ENCODE results near the gene BTN1A1.

The BTN1A1 gene

GRCh38 chr6:26471970-26472369, 28.1 kb upstream of the BTN1A1 start:
- Histone ChIP-seq H3F3A (ENCODE audit: insufficient read depth) (peaks cover 32% of the 10 kb centered on the region), H3K79me2 (ENCODE audit: insufficient read depth, low read length) (no peaks in the 10 kb centered on the region), H4K20me1 (ENCODE audit: low read depth, low read length) (no peaks in the 10 kb centered on the region), H2AFZ (ENCODE audit: low read depth, low read length, severe bottlenecking) (no peak overlapping the region), H3K9ac (ENCODE audit: low read length) (no peak overlapping the region), H3K4me3 (ENCODE audit: insufficient read depth, low read length, poor library complexity, severe bottlenecking) (no peak overlapping the region), H3K27ac (ENCODE audit: low read depth, low read length) (no peak overlapping the region), H3K27me3 (ENCODE audit: low read length) (no peaks in the 10 kb centered on the region), H3K9me3 (ENCODE audit: insufficient read depth, low read length) (peaks cover 15% of the 10 kb centered on the region; the same call in 1 of the 2 replicates), H3K4me2 (ENCODE audit: low read depth, low read length, poor library complexity, severe bottlenecking) (no peak overlapping the region), H3K36me3 (ENCODE audit: low read length) (peaks cover 7% of the 10 kb centered on the region), H3K9me2 (replicated peaks; ENCODE audit: insufficient read depth, low read length) (no peaks in the 10 kb centered on the region)
- TF ChIP-seq, protein P1, sequence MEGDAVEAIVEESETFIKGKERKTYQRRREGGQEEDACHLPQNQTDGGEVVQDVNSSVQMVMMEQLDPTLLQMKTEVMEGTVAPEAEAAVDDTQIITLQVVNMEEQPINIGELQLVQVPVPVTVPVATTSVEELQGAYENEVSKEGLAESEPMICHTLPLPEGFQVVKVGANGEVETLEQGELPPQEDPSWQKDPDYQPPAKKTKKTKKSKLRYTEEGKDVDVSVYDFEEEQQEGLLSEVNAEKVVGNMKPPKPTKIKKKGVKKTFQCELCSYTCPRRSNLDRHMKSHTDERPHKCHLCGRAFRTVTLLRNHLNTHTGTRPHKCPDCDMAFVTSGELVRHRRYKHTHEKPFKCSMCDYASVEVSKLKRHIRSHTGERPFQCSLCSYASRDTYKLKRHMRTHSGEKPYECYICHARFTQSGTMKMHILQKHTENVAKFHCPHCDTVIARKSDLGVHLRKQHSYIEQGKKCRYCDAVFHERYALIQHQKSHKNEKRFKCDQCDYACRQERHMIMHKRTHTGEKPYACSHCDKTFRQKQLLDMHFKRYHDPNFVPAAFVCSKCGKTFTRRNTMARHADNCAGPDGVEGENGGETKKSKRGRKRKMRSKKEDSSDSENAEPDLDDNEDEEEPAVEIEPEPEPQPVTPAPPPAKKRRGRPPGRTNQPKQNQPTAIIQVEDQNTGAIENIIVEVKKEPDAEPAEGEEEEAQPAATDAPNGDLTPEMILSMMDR (IDR thresholded peaks at IDR 0.05; ENCODE audit: insufficient read depth, low read length, poor library complexity, severe bottlenecking): no peak
- no peak for TF ChIP-seq EZH2phosphoT487 (conservative IDR thresholded peaks at IDR 0.05; ENCODE audit: low read length)

DNA sequence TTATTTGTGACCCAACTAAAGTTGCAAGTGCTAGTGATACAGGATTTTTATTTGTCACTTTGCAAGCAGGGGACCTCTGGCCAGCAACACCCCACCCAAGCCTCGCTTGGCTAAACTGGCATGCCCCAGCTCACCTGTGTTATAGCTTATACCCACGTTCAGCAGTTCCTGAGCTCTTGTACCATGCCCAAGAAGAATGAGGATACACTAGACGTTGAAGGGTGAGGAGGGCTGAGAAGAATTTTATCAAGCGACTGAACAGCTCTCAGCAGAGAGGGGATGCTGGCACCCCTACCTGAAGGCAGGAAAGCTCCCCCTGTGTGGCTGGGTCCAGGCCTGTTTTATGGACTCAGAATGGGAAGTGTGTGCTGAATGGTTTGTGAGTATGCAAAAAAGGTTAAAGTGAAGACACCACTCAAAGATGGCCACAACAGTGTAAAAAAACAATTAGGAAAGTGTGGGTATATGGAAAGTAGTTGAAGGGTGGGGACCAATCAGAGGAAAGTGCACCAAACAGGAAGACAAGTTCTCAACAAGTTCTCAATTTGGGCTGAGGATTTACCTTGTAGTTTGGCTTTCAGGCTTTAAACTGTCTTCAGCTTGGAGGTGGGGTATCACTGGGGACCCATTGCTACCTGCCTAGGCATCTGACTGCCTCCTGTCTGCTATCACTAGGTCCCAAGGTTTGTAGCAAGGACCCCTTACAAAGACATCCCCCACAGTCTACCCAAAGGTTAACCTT, 27.4 kb upstream of the BTN1A1 start:
- Histone ChIP-seq H3K79me2 (ENCODE audit: insufficient read depth, low read length) (no peaks in the 10 kb centered on the region), H3K4me2 (ENCODE audit: low read depth, low read length, poor library complexity, severe bottlenecking) (peak overlapping the region; percentile 91), H2AFZ (ENCODE audit: low read depth, low read length, severe bottlenecking) (peak overlapping the region; percentile 75), H3K4me3 (ENCODE audit: insufficient read depth, low read length, poor library complexity, severe bottlenecking) (peak overlapping the region; percentile 60), H3K27me3 (ENCODE audit: low read length) (no peaks in the 10 kb centered on the region), H3F3A (ENCODE audit: insufficient read depth) (peaks cover 38% of the 10 kb centered on the region), H3K9me3 (ENCODE audit: insufficient read depth, low read length) (peaks cover 15% of the 10 kb centered on the region; the same call in 1 of the 2 replicates), H3K36me3 (ENCODE audit: low read length) (peaks cover 7% of the 10 kb centered on the region), H3K9me2 (replicated peaks; ENCODE audit: insufficient read depth, low read length) (no peaks in the 10 kb centered on the region), H3K27ac (ENCODE audit: low read depth, low read length) (peak overlapping the region; percentile 87), H4K20me1 (ENCODE audit: low read depth, low read length) (no peaks in the 10 kb centered on the region), H3K9ac (ENCODE audit: low read length) (no peak overlapping the region)
- TF ChIP-seq, protein P1 (IDR thresholded peaks at IDR 0.05; ENCODE audit: insufficient read depth, low read length, poor library complexity, severe bottlenecking): no peak
- no peak for TF ChIP-seq EZH2phosphoT487 (conservative IDR thresholded peaks at IDR 0.05; ENCODE audit: low read length)

DNA sequence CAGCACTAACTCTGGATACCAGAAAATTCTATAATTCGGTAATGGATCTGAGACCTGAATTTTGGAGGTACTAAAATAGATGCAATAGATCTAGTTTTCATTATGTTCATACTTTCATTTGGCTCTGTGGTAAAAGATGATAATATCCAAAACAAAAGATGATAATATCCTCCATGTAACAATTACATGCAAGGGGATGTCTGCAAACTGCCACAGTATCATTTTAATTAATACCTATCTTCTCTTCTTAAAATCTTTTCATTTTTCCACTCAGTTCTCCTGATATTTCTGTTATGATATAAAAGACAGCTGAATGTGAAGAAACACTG, 26.7 kb upstream of the BTN1A1 start:
- Histone ChIP-seq H3K4me2 (ENCODE audit: low read depth, low read length, poor library complexity, severe bottlenecking) (peak overlapping the region; percentile 91), H2AFZ (ENCODE audit: low read depth, low read length, severe bottlenecking) (peak overlapping the region; percentile 75), H3K36me3 (ENCODE audit: low read length) (peaks cover 7% of the 10 kb centered on the region), H3K79me2 (ENCODE audit: insufficient read depth, low read length) (no peaks in the 10 kb centered on the region), H3F3A (ENCODE audit: insufficient read depth) (peaks cover 38% of the 10 kb centered on the region), H3K27ac (ENCODE audit: low read depth, low read length) (peak overlapping the region; percentile 87), H3K9me3 (ENCODE audit: insufficient read depth, low read length) (peaks cover 15% of the 10 kb centered on the region; the same call in 1 of the 2 replicates), H3K27me3 (ENCODE audit: low read length) (no peaks in the 10 kb centered on the region), H3K4me3 (ENCODE audit: insufficient read depth, low read length, poor library complexity, severe bottlenecking) (peak overlapping the region; percentile 60), H4K20me1 (ENCODE audit: low read depth, low read length) (no peaks in the 10 kb centered on the region), H3K9ac (ENCODE audit: low read length) (peak overlapping the region; percentile 72), H3K9me2 (replicated peaks; ENCODE audit: insufficient read depth, low read length) (no peaks in the 10 kb centered on the region)
- no peak for TF ChIP-seq EZH2phosphoT487 (conservative IDR thresholded peaks at IDR 0.05; ENCODE audit: low read length)
- TF ChIP-seq, protein P1 (IDR thresholded peaks at IDR 0.05; ENCODE audit: insufficient read depth, low read length, poor library complexity, severe bottlenecking): no peak
